Thyroid gland (tissue), 4 donors: ENCODE data around the gene DLK1. TPM values are rescaled to one million over a fixed set of nuclear protein-coding genes. Genes with fewer than 3 reads are reported as not detected.

Experiments
- DNase-seq, 2 donors: peaks; one replicate each; pipeline ENCODE4 v3.0.0-alpha.2; 2019
- H3K27ac ChIP-seq, 3 donors: fragments of 200-600 bp; sonication (generic); 1 replicate in 2 of 3; 2 replicates in 1 of 3; pipeline ENCODE4 v1.5.1; 2016 to 2019; ENCODE audit warnings: mild to moderate bottlenecking in 1 of 3, moderate library complexity in 1 of 3
- H3K27me3 ChIP-seq: fragments of 200-600 bp; sonication (generic); one replicate; pipeline ENCODE4 v1.5.1; 2019
- H3K36me3 ChIP-seq, 2 donors: fragments of 200-600 bp; sonication (generic); one replicate each; pipeline ENCODE4 v1.5.1; 2016 to 2019
- H3K4me1 ChIP-seq, 2 donors: fragments of 200-600 bp; sonication (generic); one replicate each; pipeline ENCODE4 v1.5.1; 2017 to 2019
- H3K4me3 ChIP-seq, 3 donors: fragments of 200-600 bp; sonication (generic); replicated peaks in 1 of 3; 1 replicate in 2 of 3; 2 replicates in 1 of 3; pipeline ENCODE4 v1.5.1; 2016; ENCODE audit warnings: mild to moderate bottlenecking in 1 of 3
- H3K9me3 ChIP-seq: fragments of 200-600 bp; sonication (generic); one replicate; pipeline ENCODE4 v1.5.1; 2017
- CTCF ChIP-seq, 6 experiments: fragments of 200-600 bp in 3 of 6; fragments of 450-650 bp in 3 of 6; sonication (generic) in 3 of 6; IDR thresholded peaks; one replicate each; pipeline ENCODE4 v1.5.1; 2016 to 2019; ENCODE audit warnings: antibody characterized with exemption in 6 of 6, mild to moderate bottlenecking in 2 of 6, inconsistent platforms in 1 of 6, moderate library complexity in 1 of 6
- POLR2A ChIP-seq, 2 donors: fragments of 450-650 bp; IDR thresholded peaks; one replicate each; pipeline ENCODE4 v1.6.1; 2017; ENCODE audit warnings: antibody characterized with exemption in 2 of 2, mild to moderate bottlenecking in 2 of 2, moderate library complexity in 1 of 2
- WGBS, 2 donors: methylation state at CpG; one replicate each; pipeline ENCODE4 v1.1.5; 2017; 5-methylcytosine and 5-hydroxymethylcytosine counted together
- intact Hi-C: fragments of 100-400 bp; cut with DNase I; formaldehyde crosslinking; loops from one replicate; pipeline ENCODE4 v1.15.1; 2023
- total RNA-seq, 4 donors: library from RNA; depleted of rRNA; stranded (reverse); fragments of >200 nt; gene quantifications; one replicate each; pipeline ENCODE4 v1.2.3, GENCODE V29; 2016

Gene DLK1
- total RNA-seq, 4 donors from 2014 or later: 0.40 TPM; not detected in 3

- no peak for DNase-seq
- intact Hi-C loops: no loop called here
- no peaks in the 10 kb centered on the region for H3K27me3 ChIP-seq
- no peak overlapping the region for H3K27ac ChIP-seq
- 72 to 80% methylated on average over 7 of the region's 7 CpGs for WGBS, 2 donors
- H3K4me1 ChIP-seq: peaks cover 0 to 3% of the 10 kb centered on the region in 2 donors
- H3K4me3 ChIP-seq: no peak overlapping the region
- TF ChIP-seq CTCF (IDR thresholded peaks at IDR 0.05): no peak
- TF ChIP-seq POLR2A (IDR thresholded peaks at IDR 0.05): no peak
- no peaks in the 10 kb centered on the region for H3K36me3 ChIP-seq
- no peaks in the 10 kb centered on the region for H3K9me3 ChIP-seq
These were observed 4.4 kb downstream of the DLK1 start for GRCh38 chr14:100731011-100731670.

GRCh38 chr14:100731846-100732765 lies 5.4 kb downstream of the DLK1 start:
- peaks cover 0 to 3% of the 10 kb centered on the region in 2 donors for H3K4me1 ChIP-seq
- DNase-seq: no peak
- TF ChIP-seq CTCF (IDR thresholded peaks at IDR 0.05) (no peak), POLR2A (IDR thresholded peaks at IDR 0.05) (no peak)

GRCh38 chr14:100732766-100733100 lies 6.0 kb downstream of the DLK1 start:
- H3K27me3 ChIP-seq: no peaks in the 10 kb centered on the region
- no peaks in the 10 kb centered on the region for H3K9me3 ChIP-seq
- H3K4me3 ChIP-seq: no peak overlapping the region
- no peak for DNase-seq
- intact Hi-C loops: no loop called here
- no peak overlapping the region for H3K27ac ChIP-seq
- H3K4me1 ChIP-seq: peaks cover 0 to 3% of the 10 kb centered on the region in 2 donors
- no peaks in the 10 kb centered on the region for H3K36me3 ChIP-seq
- WGBS, 2 donors: 51 to 67% methylated on average over 7 of the region's 7 CpGs
- TF ChIP-seq POLR2A (IDR thresholded peaks at IDR 0.05) (no peak), CTCF (IDR thresholded peaks at IDR 0.05) (no peak)

More at GRCh38 chr14:100731846-100732765, 5.4 kb downstream of the DLK1 start:
- WGBS, 2 donors: 85 to 91% methylated on average over 31 to 34 of the region's 34 CpGs
- intact Hi-C loops: no loop called here
- Histone ChIP-seq H3K27ac (no peak overlapping the region), H3K27me3 (no peaks in the 10 kb centered on the region), H3K9me3 (no peaks in the 10 kb centered on the region), H3K4me3 (no peak overlapping the region), H3K36me3 (no peaks in the 10 kb centered on the region)

GRCh38 chr14:100733152-100733850 lies 6.6 kb downstream of the DLK1 start:
- Histone ChIP-seq H3K27me3 (no peaks in the 10 kb centered on the region), H3K9me3 (no peaks in the 10 kb centered on the region), H3K4me1 (peaks cover 0 to 3% of the 10 kb centered on the region in 2 donors), H3K4me3 (no peak overlapping the region), H3K36me3 (no peaks in the 10 kb centered on the region), H3K27ac (no peak overlapping the region)
- intact Hi-C loops: no loop called here
- WGBS, 2 donors: 50 to 59% methylated on average over 19 of the region's 19 CpGs
- no peak for TF ChIP-seq POLR2A (IDR thresholded peaks at IDR 0.05)
- TF ChIP-seq CTCF (IDR thresholded peaks at IDR 0.05): no peak
- peak in 1 of 2 donors; percentile 27 for DNase-seq
